NCI-H128 (cell line): Measurements from ENCODE around the gene RFTN2.
"Not testable (repeated sequence)": the region's sequence is repeated elsewhere in the genome, so short reads cannot be mapped to it uniquely, and the experiment has no call there.

Experiments
- DNase-seq: peaks from one replicate; lab custom pipeline; 2025; ENCODE audit not compliant: unreplicated experiment; lab: John Stamatoyannopoulos, UW

The RFTN2 gene

DNA sequence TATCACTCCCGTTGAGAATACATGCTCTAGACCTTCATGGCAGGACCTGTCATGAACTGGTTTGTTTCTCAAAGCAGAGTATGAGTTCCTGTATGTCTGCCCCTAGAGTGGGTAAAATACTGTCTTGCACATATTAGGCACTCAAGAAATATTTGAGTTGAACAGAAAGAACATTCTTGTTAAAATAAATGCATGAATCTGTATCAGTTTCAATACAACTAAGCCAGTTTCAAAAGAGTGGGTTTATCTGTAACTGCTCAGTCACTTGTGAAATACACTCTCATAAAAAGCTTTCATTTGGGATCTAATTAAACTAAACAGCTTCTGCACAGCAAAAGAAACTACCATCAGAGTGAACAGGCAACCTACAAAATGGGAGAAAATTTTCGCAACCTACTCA lies 69.2 kb downstream of the RFTN2 start:
- no peak for DNase-seq

- no peak for DNase-seq
These were observed 71.1 kb downstream of the RFTN2 start for GRCh38 chr2:197604117-197604860.

GRCh38 chr2:197601726-197602125 lies 73.7 kb downstream of the RFTN2 start:
- DNase-seq, result no peak

DNA sequence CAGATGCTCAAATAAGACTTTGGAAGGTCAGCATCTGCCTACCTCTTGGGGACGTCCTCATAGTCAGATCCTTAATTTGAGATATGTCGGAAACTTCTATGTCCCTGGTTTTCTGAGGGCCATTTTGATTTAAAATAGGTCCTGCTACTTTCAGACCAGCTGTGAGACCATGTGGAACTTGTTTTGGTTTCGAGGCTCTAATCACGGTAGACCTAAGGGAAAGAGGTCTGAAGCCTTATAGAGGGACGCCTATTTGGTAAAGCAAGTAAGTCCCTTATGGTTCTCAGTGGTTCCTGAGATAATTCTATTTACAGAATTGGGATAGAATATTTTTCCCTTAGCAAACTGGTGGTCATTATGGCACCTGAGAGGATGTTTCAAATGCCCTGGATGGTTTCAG lies 75.1 kb downstream of the RFTN2 start:
- DNase-seq, result no peak

DNA sequence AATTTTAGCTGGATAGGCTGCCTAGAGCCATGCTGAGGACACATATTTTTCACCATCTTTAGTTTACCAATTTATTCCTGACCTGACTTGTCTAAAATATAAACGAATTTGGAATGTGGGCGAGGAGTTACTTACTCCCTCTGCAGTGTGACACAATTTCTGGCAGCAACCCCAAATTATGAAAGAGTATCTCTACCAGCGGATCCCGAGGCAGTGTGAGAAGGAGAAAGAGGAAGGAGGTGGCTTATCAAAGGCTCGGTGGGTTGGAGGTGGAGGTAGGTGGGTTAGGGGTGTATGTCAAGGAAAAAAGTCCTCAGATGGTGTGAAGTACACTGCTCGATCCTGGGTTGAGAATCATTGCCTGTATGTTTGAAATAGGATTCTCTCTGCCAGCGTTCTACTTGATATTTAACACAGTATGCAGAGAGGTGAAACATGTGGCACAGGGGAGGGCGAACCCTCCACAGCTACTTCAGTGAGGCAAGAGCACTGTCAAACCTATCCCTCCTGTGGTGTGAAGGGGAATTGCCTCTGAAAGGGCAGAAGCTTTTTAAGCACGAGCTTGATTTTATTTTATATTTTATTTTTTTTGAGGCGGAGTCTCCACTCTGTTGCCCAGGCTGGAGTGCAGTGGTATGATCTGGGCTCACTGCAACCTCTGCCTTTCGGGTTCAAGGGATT lies 76.0 kb downstream of the RFTN2 start:
- DNase-seq, result no peak

DNA sequence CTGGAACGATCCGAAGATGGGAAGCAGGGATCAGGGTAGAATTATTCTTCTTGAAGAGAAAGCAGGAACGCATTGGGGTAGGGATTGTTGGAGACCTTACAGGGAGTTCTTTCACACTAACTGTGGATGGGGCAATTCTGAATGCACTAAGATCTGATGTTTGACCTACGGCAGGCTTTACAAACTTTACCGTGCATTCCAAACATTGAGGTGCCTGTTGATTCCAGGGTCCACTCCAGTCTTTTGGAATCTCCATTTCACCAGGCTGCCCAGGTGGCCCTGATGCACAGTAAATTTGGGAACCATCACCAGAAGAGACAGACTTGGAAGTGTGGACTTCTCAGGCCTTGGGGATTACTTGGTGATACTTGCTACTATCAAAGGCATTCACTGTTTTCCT lies 76.9 kb downstream of the RFTN2 start:
- DNase-seq, result no peak

DNA sequence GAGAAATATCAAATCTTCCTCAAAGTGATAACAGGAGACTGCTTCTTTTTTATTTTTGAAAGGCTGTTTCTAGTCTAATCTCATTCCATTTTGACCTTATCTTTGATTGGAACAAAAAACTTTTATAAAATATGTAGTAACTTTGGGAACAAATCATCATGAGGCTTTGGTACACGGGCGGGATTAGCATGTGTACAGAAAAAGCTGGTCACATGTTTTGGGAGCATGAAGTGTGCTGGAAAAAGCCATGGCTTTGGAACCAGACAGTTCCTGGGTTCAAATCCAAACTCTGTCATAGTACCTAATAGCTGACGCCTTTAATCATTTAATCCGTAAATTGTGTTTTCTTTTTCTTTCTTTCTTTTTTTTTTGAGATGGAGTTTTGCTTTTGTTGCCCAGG lies 78.2 kb downstream of the RFTN2 start:
- DNase-seq, result no peak

GRCh38 chr2:197596766-197597165 lies 78.6 kb downstream of the RFTN2 start:
- DNase-seq, result no peak

GRCh38 chr2:197591339-197592072 lies 83.9 kb downstream of the RFTN2 start:
- DNase-seq, result no peak

- DNase-seq, result not testable (repeated sequence)
These were observed 88.1 kb downstream of the RFTN2 start for GRCh38 chr2:197587255-197587654.

GRCh38 chr2:197580166-197580565 lies 95.2 kb downstream of the RFTN2 start:
- not testable (repeated sequence) for DNase-seq

GRCh38 chr2:197578294-197578693 lies 97.1 kb downstream of the RFTN2 start:
- DNase-seq, result not testable (repeated sequence)

DNA sequence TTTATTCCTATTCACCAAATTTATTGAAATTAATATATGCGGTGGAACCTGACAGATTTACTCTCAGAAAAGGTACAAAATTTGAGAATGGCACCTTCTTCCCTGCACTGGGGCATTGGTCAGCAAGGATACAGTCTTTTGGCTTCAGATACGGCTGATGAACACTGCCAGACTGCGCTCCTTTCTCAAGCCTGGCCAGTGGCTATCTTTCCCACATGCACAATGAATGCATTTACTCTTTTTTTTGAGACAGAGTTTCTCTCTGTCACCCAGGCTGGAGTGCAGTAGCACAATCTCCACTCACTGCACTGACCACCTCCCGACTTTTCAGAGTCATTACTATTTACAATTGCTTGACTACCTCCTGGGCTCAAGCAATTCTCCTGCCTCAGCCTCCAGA lies 97.9 kb downstream of the RFTN2 start:
- DNase-seq, result no peak

DNA sequence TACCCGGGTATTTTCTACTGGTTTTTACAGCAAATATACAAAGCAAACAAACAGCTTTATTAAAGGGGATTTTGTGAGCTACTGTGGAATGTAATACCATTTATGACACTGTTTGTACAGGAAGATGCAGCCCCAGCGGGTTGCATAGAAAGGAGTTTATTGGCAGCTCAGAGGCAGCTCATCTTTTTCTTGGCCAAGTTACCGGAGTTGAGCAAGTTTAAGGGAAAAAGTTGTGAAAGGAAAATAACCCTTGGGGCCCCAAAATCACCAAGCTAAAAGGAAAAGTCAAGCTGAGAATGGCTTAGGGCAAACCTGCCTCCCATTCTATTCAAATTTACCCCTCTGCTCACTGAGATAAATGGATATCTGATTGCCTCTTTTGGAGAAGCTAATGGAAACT lies 98.8 kb downstream of the RFTN2 start:
- no peak for DNase-seq

- no peak for DNase-seq
These were observed 99.4 kb downstream of the RFTN2 start for GRCh38 chr2:197575987-197576386.

GRCh38 chr2:197573608-197574007 lies 101.8 kb downstream of the RFTN2 start:
- DNase-seq, result no peak

DNA sequence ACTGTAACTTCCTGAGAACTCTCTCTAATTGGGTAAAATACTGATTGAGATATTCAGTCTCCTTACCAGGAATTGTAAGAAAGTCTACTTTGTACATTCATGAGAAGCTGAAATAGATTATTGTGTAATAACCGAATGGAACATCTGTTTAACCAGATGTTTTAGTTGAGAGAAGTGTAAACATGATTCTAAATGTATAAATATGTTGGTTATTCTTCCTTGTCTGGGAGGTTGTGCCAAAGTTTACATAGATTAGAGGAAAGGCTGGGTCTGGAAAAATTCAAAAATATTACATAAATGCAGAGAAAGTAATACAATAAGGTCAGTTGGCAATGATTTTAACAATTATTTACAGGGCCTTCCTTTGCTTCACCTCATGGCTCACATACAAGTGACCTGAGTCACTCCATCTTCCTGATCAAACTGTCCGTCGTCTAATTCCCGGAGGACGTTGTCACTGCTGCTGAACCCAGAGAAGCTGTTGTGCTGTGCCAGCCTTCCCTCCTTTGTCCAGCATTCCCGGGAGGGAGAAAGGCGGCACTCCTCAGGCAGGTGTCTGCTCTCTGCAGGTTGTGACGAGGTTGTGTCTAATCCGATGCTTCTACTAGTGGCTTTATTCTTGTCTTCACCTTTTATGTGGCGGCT lies 103.6 kb downstream of the RFTN2 start:
- DNase-seq, result no peak

DNA sequence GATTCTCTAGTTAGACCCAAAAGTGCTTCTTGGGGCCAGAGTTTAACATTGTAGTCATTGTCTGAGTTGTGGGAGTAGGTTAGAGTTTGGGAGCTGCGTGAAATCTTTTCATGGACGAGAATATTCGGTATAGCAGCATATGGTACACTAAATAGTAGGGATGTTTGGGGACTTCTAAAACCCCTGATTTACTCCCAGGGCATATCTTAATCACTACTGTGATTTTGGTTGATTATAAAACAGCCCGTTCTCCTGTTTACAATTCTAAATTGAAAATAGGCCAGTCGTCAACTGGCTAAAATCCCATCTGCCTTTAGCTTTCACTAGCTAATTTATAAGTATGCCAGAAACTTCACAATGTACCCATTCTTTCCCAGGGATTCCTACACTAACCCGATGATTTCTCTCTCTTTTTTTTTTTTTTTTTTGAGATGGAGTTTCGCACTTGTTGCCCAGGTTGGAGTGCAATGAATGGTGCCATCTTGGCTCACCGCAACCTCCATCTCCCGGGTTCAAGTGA lies 115.2 kb downstream of the RFTN2 start:
- DNase-seq, result no peak

DNA sequence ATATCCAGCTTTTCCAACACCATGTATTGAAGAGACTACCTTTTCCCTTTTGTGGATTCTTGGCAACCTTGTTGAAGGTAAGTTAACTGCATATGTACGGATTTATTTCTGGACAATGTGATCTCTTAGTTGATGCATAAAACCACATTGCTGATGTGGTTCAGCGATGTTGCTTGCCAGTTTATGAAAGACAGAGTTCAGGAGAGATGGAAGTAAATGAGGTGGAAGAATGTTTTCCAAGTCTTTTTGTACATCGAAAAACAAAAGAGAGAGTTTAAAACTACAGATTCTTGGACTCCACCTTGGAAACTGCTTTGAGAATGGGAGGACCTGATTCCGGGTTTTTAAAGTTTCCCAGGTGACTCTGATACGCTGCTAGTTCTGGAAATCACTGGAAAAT lies 115.7 kb downstream of the RFTN2 start:
- DNase-seq, result no peak

DNA sequence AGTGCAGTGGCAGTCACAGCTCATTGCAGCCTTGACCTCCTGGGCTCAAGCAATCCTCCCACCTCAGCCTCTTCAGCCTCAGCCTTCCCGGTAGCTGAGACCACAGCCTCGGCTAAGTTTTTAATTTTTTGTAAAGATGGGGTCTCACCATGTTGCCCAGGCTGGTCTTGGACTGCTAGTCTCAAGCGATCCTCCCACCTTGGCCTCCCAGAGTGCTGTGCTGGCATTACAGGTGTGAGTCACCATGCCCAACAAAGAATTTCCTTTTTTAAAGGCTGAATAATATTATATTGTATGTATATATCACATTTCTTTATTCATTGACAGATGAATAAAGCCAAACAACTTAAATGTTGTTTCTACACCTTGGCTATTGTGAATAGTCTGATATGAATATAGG lies 117.0 kb downstream of the RFTN2 start:
- no peak for DNase-seq

GRCh38 chr2:197556456-197556855 lies 118.9 kb downstream of the RFTN2 start:
- DNase-seq, result no peak
